Measurements from ENCODE around the gene EZR.

DNA sequence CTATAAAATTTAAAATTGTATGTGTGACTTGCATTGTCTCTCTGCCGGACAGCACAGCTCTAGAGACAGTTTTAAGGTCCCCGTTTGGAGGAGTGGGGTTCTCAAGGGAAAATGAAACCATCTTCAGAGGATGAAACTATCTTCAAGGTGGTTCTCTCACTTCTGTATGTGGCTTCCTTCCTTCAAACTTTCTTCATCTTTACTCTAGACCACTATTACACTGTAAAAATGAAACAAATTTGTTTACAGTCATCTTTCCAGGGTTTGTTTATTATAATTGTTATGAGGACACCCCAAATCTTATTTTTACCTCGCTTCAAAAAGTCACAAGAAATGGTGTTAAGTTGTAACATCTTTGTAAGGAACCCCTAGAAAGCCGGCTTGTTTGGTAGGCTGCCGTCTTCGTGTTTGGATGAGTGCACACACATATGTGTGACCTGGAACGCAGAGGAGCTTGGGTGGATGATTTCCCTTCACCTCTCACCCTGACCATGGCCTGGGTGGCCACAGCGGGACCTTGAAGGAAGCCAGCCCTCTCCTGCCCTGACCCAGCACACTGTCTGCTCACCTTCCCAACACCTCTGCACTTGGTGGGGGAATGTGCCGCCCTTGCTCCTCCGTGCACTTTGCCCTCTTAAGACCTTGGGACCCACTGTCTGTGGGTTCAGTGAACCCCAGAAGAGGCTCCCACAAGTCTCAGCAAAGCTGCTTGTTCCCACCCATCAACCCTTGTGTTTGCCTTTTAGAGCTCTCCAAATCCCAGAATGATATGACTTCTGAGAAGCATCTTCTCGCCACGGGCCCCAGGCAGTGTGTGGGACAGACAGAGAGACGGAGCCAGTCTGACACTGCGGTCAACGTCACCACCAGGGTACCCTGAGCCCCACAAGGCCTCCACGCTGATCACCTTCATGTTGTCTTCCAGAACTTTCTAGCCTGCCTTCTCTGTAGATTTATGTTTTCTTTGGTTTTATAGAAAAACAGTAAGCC is 101.5 kb downstream of the EZR start:
- TF ChIP-seq, protein P1, sequence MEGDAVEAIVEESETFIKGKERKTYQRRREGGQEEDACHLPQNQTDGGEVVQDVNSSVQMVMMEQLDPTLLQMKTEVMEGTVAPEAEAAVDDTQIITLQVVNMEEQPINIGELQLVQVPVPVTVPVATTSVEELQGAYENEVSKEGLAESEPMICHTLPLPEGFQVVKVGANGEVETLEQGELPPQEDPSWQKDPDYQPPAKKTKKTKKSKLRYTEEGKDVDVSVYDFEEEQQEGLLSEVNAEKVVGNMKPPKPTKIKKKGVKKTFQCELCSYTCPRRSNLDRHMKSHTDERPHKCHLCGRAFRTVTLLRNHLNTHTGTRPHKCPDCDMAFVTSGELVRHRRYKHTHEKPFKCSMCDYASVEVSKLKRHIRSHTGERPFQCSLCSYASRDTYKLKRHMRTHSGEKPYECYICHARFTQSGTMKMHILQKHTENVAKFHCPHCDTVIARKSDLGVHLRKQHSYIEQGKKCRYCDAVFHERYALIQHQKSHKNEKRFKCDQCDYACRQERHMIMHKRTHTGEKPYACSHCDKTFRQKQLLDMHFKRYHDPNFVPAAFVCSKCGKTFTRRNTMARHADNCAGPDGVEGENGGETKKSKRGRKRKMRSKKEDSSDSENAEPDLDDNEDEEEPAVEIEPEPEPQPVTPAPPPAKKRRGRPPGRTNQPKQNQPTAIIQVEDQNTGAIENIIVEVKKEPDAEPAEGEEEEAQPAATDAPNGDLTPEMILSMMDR (IDR thresholded peaks at IDR 0.05), result no peak
- no peak for TF ChIP-seq POLR2AphosphoS5 (IDR thresholded peaks at IDR 0.05)
